ENCODE data around the gene SPI1.

Gene SPI1

GRCh38 chr11:47329987-47330931, 48.1 kb downstream of the SPI1 start:
- H3K4me2 ChIP-seq (ENCODE audit: low read depth, low read length, poor library complexity, severe bottlenecking): no peak overlapping the region

GRCh38 chr11:47329431-47329986, 48.8 kb downstream of the SPI1 start:
- Histone ChIP-seq H3K79me2 (ENCODE audit: insufficient read depth, low read length) (no peaks in the 10 kb centered on the region), H3K9ac (ENCODE audit: low read length) (no peak overlapping the region), H4K20me1 (ENCODE audit: low read depth, low read length) (no peaks in the 10 kb centered on the region), H3K4me2 (ENCODE audit: low read depth, low read length, poor library complexity, severe bottlenecking) (no peak overlapping the region), H3K27me3 (ENCODE audit: low read length) (no peaks in the 10 kb centered on the region), H2AFZ (ENCODE audit: low read depth, low read length, severe bottlenecking) (no peak overlapping the region), H3K9me2 (replicated peaks; ENCODE audit: insufficient read depth, low read length) (no peaks in the 10 kb centered on the region), H3F3A (ENCODE audit: insufficient read depth) (no peaks in the 10 kb centered on the region), H3K4me3 (ENCODE audit: insufficient read depth, low read length, poor library complexity, severe bottlenecking) (no peak overlapping the region), H3K9me3 (ENCODE audit: insufficient read depth, low read length) (no peaks in the 10 kb centered on the region), H3K36me3 (ENCODE audit: low read length) (no peaks in the 10 kb centered on the region), H3K27ac (ENCODE audit: low read depth, low read length) (no peak overlapping the region)
- no peak for TF ChIP-seq EZH2phosphoT487 (conservative IDR thresholded peaks at IDR 0.05; ENCODE audit: low read length)
- TF ChIP-seq CTCF (IDR thresholded peaks at IDR 0.05; ENCODE audit: insufficient read depth, low read length, poor library complexity, severe bottlenecking): no peak

More at GRCh38 chr11:47329987-47330931, 48.1 kb downstream of the SPI1 start:
- Histone ChIP-seq H3K36me3 (ENCODE audit: low read length) (no peaks in the 10 kb centered on the region), H3K9ac (ENCODE audit: low read length) (no peak overlapping the region), H3F3A (ENCODE audit: insufficient read depth) (no peaks in the 10 kb centered on the region), H3K27me3 (ENCODE audit: low read length) (no peaks in the 10 kb centered on the region), H3K79me2 (ENCODE audit: insufficient read depth, low read length) (no peaks in the 10 kb centered on the region), H3K4me3 (ENCODE audit: insufficient read depth, low read length, poor library complexity, severe bottlenecking) (no peak overlapping the region), H2AFZ (ENCODE audit: low read depth, low read length, severe bottlenecking) (no peak overlapping the region), H3K9me3 (ENCODE audit: insufficient read depth, low read length) (no peaks in the 10 kb centered on the region), H3K9me2 (replicated peaks; ENCODE audit: insufficient read depth, low read length) (no peaks in the 10 kb centered on the region), H3K27ac (ENCODE audit: low read depth, low read length) (no peak overlapping the region), H4K20me1 (ENCODE audit: low read depth, low read length) (no peaks in the 10 kb centered on the region)
- no peak for TF ChIP-seq EZH2phosphoT487 (conservative IDR thresholded peaks at IDR 0.05; ENCODE audit: low read length)
- TF ChIP-seq CTCF (IDR thresholded peaks at IDR 0.05; ENCODE audit: insufficient read depth, low read length, poor library complexity, severe bottlenecking): no peak

- no peaks in the 10 kb centered on the region for H3K36me3 ChIP-seq (ENCODE audit: low read length)
- H3K4me2 ChIP-seq (ENCODE audit: low read depth, low read length, poor library complexity, severe bottlenecking): no peak overlapping the region
- TF ChIP-seq CTCF (IDR thresholded peaks at IDR 0.05; ENCODE audit: insufficient read depth, low read length, poor library complexity, severe bottlenecking) (no peak), EZH2phosphoT487 (conservative IDR thresholded peaks at IDR 0.05; ENCODE audit: low read length) (no peak)
- H3K79me2 ChIP-seq (ENCODE audit: insufficient read depth, low read length): no peaks in the 10 kb centered on the region
- H3K9me2 ChIP-seq (replicated peaks; ENCODE audit: insufficient read depth, low read length): no peaks in the 10 kb centered on the region
- no peak overlapping the region for H3K4me3 ChIP-seq (ENCODE audit: insufficient read depth, low read length, poor library complexity, severe bottlenecking)
- no peak overlapping the region for H2AFZ ChIP-seq (ENCODE audit: low read depth, low read length, severe bottlenecking)
- no peaks in the 10 kb centered on the region for H3K9me3 ChIP-seq (ENCODE audit: insufficient read depth, low read length)
- H4K20me1 ChIP-seq (ENCODE audit: low read depth, low read length): no peaks in the 10 kb centered on the region
- H3K27me3 ChIP-seq (ENCODE audit: low read length): no peaks in the 10 kb centered on the region
- H3F3A ChIP-seq (ENCODE audit: insufficient read depth): no peaks in the 10 kb centered on the region
- H3K27ac ChIP-seq (ENCODE audit: low read depth, low read length): no peak overlapping the region
- H3K9ac ChIP-seq (ENCODE audit: low read length): no peak overlapping the region
Measured at GRCh38 chr11:47328449-47329390, 49.6 kb downstream of the SPI1 start.

Data from SU-DHL-6 (cell line).